WI38 (cell line): ENCODE measurements around the gene ADGRV1.

ENCODE experiments used
- H3K4me3 ChIP-seq: 2 replicates; pipeline ENCODE4 v1.5.1; 2011; ENCODE audit warnings: low read depth, mild to moderate bottlenecking, control low read depth, low read length
- TF ChIP-seq, protein P1 (sequence below): IDR thresholded peaks from 2 replicates; pipeline ENCODE4 v1.5.1; 2012; ENCODE audit warnings: low read depth, mild to moderate bottlenecking, control low read depth, low read length

Gene ADGRV1

GRCh38 chr5:91141642-91142041 is 583.0 kb downstream of the ADGRV1 start:
- TF ChIP-seq, protein P1, sequence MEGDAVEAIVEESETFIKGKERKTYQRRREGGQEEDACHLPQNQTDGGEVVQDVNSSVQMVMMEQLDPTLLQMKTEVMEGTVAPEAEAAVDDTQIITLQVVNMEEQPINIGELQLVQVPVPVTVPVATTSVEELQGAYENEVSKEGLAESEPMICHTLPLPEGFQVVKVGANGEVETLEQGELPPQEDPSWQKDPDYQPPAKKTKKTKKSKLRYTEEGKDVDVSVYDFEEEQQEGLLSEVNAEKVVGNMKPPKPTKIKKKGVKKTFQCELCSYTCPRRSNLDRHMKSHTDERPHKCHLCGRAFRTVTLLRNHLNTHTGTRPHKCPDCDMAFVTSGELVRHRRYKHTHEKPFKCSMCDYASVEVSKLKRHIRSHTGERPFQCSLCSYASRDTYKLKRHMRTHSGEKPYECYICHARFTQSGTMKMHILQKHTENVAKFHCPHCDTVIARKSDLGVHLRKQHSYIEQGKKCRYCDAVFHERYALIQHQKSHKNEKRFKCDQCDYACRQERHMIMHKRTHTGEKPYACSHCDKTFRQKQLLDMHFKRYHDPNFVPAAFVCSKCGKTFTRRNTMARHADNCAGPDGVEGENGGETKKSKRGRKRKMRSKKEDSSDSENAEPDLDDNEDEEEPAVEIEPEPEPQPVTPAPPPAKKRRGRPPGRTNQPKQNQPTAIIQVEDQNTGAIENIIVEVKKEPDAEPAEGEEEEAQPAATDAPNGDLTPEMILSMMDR = no peak
- H3K4me3 ChIP-seq = no peak overlapping the region

DNA sequence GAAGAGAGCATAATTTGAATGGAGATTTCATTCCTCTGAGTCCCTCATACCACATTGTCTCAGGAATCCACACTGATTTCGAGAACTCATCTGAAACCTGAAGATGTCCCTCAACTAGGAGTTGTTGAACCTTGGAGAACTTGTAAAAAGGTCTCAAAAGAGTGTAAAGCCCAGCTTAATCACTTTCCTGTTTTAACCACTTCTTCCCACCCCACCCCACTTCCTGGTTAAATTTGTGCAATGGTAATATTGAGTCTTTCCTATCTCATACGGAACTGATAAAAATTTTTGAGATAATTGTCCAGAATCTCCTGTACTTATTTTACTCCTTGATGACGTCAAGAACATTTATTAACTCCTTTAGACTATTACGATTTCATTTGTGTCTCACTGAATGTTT is 583.8 kb downstream of the ADGRV1 start:
- TF ChIP-seq, protein P1 = no peak

GRCh38 chr5:91142819-91143218 is 584.2 kb downstream of the ADGRV1 start:
- TF ChIP-seq, protein P1 = no peak
- no peak overlapping the region for H3K4me3 ChIP-seq

More for the DNA sequence above, 583.8 kb downstream of the ADGRV1 start:
- H3K4me3 ChIP-seq = no peak overlapping the region

DNA sequence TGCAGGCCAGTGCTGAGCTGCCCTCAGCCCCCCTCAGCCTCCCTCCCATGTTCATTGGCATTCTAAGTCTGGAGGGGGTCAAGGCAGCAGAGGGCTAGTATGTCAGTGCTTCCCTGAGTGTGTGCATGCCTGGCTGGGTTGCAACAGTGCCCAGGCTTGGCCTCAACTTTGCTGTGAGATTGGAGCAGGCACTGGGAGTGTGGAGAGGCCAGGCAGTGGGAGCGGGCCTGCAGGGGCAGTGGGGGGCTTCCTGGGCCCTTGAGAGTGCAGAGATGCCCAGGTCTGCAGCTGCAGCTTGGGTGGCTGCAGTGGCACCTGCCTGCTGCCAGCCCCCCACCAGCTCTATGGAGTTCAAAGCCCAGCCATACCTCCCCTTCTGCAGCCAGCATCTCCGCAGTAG is 585.2 kb downstream of the ADGRV1 start:
- H3K4me3 ChIP-seq = no peak overlapping the region
- TF ChIP-seq, protein P1 = no peak

DNA sequence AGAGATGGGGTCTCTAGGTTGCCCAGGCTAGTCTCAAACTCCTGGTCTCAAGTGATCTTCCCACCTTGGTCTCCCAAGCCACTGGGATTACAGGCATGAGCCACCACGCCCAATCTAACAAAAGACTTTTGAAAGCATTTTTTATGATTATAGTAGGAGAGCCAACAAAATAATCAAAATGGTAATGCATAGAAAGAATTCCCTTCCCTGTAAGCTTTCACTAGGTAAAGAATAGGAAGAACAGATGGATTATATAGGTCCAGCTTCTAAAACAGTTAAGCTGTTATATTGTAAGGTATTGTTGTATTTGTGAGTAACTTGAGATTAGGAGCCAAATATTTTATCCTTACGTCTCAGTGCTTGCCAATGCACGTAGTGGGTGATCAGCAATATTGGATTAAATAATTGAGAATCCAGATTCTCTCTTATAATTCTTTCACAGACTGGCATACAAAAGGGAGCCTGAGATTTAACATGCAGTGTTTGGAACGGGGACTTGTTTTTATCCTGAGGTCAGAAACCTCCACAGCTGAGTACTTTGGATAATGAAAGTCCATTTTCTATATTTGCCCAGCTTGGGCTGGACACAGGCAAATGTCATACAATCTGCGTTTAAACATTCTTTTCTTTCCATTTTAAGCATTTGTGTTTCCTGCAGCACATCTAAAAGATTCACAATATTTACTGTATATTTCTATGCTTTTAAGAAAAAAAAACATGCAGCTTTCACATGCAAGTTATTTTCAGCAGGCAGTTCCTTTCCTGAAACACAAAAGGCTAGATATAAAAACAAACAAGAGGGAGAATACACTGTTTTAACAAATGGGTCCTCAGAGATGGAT is 586.1 kb downstream of the ADGRV1 start:
- TF ChIP-seq, protein P1 = no peak
- no peak overlapping the region for H3K4me3 ChIP-seq

GRCh38 chr5:91145333-91145620 is 586.7 kb downstream of the ADGRV1 start:
- H3K4me3 ChIP-seq = no peak overlapping the region
- TF ChIP-seq, protein P1 = no peak

DNA sequence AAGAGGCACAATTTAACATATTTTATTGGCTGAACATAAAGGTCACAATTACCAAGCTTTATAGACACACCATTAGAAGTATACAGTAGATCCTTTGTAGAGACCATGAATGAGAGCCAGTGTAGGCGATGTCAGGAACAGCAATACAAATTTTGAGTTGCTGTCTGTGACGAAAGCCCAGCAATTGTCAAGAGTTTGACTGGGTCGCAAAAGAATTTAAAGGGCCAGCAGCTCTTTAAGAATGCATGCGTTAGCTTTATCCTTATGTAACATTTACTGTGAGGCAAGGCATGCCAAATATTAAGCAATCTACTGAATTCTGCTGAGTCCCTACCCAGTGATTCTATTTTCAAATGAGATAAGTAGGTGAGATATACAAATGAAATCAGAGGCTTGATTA is 587.6 kb downstream of the ADGRV1 start:
- TF ChIP-seq, protein P1 = no peak
- H3K4me3 ChIP-seq = no peak overlapping the region
